Neural cell (in vitro differentiated cells): ENCODE results near the gene SMAD4. TPM values are rescaled to one million over a fixed set of nuclear protein-coding genes. Genes with fewer than 3 reads are reported as not detected.

Experiments used
- H2AFZ ChIP-seq: fragments of 200-600, 300-800 bp; sonication (generic), shearing (Covaris generic); 2 replicates; pipeline ENCODE4 v1.6.0; 2014; ENCODE audit warnings: low read depth, mild to moderate bottlenecking, antibody characterized with exemption, low read length, moderate library complexity
- H3F3A ChIP-seq: fragments of 200-600 bp; shearing (Covaris generic); 2 replicates; pipeline ENCODE4 v1.6.1; 2016; ENCODE audit warnings: mild to moderate bottlenecking, moderate library complexity, mixed read lengths, antibody characterized with exemption, low read length; ENCODE audit not compliant: insufficient read depth, poor library complexity, severe bottlenecking
- H3K27ac ChIP-seq: fragments of 200-600, 300-800 bp; sonication (generic), shearing (Covaris generic); 2 replicates; pipeline ENCODE4 v1.5.1; 2014; ENCODE audit warnings: mild to moderate bottlenecking, low read length, moderate library complexity
- H3K27me3 ChIP-seq: fragments of 300-800, 200-600 bp; sonication (generic), shearing (Covaris generic); 2 replicates; pipeline ENCODE4 v1.6.0; 2014; ENCODE audit warnings: mild to moderate bottlenecking, low read depth, low read length, moderate library complexity; ENCODE audit not compliant: insufficient read depth
- H3K36me3 ChIP-seq: fragments of 300-800, 200-600 bp; sonication (generic), shearing (Covaris generic); 2 replicates; pipeline ENCODE4 v1.5.1; 2014; ENCODE audit warnings: mild to moderate bottlenecking, antibody characterized with exemption, low read length, moderate library complexity; ENCODE audit not compliant: insufficient read depth
- H3K4me2 ChIP-seq: fragments of 300-800, 200-600 bp; sonication (generic), shearing (Covaris generic); 2 replicates; pipeline ENCODE4 v1.6.0; 2014; ENCODE audit warnings: mild to moderate bottlenecking, low read length
- H3K4me3 ChIP-seq: fragments of 300-800, 200-600 bp; sonication (generic), shearing (Covaris generic); 2 replicates; pipeline ENCODE4 v1.5.1; 2014; ENCODE audit warnings: mild to moderate bottlenecking, low read length, moderate library complexity
- H3K79me2 ChIP-seq: fragments of 200-600 bp; shearing (Covaris generic); replicated peaks from 2 replicates; pipeline ENCODE4 v1.6.0; 2014; ENCODE audit warnings: mild to moderate bottlenecking, low read length, moderate library complexity; ENCODE audit not compliant: insufficient read depth
- H3K9ac ChIP-seq: fragments of 300-800, 200-600 bp; sonication (generic), shearing (Covaris generic); 2 replicates; pipeline ENCODE4 v1.6.1; 2016; ENCODE audit warnings: mild to moderate bottlenecking, low read length, mixed read lengths
- H3K9me2 ChIP-seq: fragments of 200-600 bp; shearing (Covaris generic); 2 replicates; pipeline ENCODE4 v1.6.1; 2016; ENCODE audit warnings: mild to moderate bottlenecking, low read length, mixed read lengths; ENCODE audit not compliant: insufficient read depth
- H3K9me3 ChIP-seq: fragments of 200-600, 300-800 bp; sonication (generic), shearing (Covaris generic); 2 replicates; pipeline ENCODE4 v1.6.1; 2016; ENCODE audit warnings: mild to moderate bottlenecking, mixed run types, low read length, moderate library complexity, mixed read lengths
- H4K20me1 ChIP-seq: fragments of 200-600 bp; shearing (Covaris generic); 2 replicates; pipeline ENCODE4 v1.6.1; 2016; ENCODE audit warnings: mild to moderate bottlenecking, mixed run types; ENCODE audit not compliant: insufficient read depth
- EP300 ChIP-seq: fragments of 450-650 bp; conservative IDR thresholded peaks from 2 replicates; pipeline ENCODE4 v1.6.1; 2014; ENCODE audit warnings: antibody characterized with exemption, mild to moderate bottlenecking, moderate library complexity; ENCODE audit not compliant: poor library complexity, severe bottlenecking
- EZH2 ChIP-seq: fragments of 200-600, 300-800 bp; shearing (Covaris generic), sonication (generic); IDR thresholded peaks from 2 replicates; pipeline ENCODE4 v1.6.1; 2014; ENCODE audit warnings: antibody characterized with exemption, low read length, borderline replicate concordance, mild to moderate bottlenecking; ENCODE audit not compliant: insufficient read depth, poor library complexity, severe bottlenecking
- MXI1 ChIP-seq: fragments of 450-650 bp; conservative IDR thresholded peaks from 2 replicates; pipeline ENCODE4 v1.6.1; 2014; ENCODE audit warnings: antibody characterized with exemption, mild to moderate bottlenecking; ENCODE audit not compliant: poor library complexity, severe bottlenecking
- POLR2AphosphoS5 ChIP-seq: IDR thresholded peaks from 2 replicates; pipeline ENCODE4 v1.6.1; 2012
- RAD21 ChIP-seq: fragments of 450-650 bp; conservative IDR thresholded peaks from 2 replicates; pipeline ENCODE4 v1.6.1; 2014; ENCODE audit warnings: antibody characterized with exemption, mild to moderate bottlenecking, moderate library complexity
- SMC3 ChIP-seq: fragments of 450-650 bp; conservative IDR thresholded peaks from 2 replicates; pipeline ENCODE4 v1.6.1; 2014; ENCODE audit warnings: antibody characterized with exemption, mild to moderate bottlenecking, moderate library complexity; ENCODE audit not compliant: poor library complexity
- TAF1 ChIP-seq: IDR thresholded peaks from 2 replicates; pipeline ENCODE4 v1.6.1; 2012; ENCODE audit warnings: low read depth
- polyA plus RNA-seq: library from polyadenylated mRNA; depleted of rRNA; stranded (reverse); fragments of >200 nt; gene quantifications from 2 replicates; pipeline ENCODE4 v1.2.3, GENCODE V29; 2014
- TF ChIP-seq, protein P1 (sequence below): IDR thresholded peaks from 2 replicates; pipeline ENCODE4 v1.6.1; 2012; ENCODE audit warnings: borderline replicate concordance
- TF ChIP-seq, protein P2 (sequence below): fragments of 450-650 bp; IDR thresholded peaks from 2 replicates; pipeline ENCODE4 v1.5.1; 2014; ENCODE audit warnings: antibody characterized with exemption, mild to moderate bottlenecking, moderate library complexity; ENCODE audit not compliant: poor library complexity, severe bottlenecking

The SMAD4 gene
- polyA plus RNA-seq, 1 donor from 2014 or later = 40.2 TPM

GRCh38 chr18:51128533-51128932 lies 98.5 kb downstream of the SMAD4 start:
- Histone ChIP-seq H3K27ac (no peak overlapping the region), H3K9ac (no peak overlapping the region)

DNA sequence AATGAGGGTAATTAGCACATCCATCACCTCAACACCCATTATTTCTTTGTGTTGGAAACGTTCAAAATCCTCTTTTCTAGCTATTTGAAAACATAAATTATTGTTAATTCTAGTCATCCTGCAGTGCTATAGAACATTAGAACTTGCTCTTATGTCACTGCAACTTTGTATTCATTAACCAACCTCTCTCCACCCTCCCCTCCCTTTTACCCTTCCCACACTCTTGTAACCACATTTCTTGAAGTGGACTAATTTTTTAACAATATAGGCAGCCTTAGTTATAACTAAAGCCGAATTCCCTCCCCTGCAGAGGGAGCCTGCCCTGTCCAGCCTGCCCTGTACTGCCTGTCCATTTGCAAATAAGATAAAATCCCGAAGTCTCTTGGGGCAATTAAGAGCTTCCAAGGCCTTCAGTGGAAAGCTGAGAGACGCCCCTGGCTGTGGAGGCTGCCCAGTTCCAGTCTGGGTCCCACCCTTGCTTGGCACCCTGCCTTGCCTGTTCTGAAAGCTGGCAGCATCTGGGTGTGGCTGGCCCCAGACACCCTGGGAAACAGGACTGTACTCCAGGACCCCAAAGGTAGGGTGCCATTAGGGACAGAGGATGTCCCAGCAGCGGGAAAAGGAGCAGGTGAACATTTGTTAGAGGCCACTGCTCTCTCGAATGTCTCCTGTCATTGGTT lies 102.4 kb downstream of the SMAD4 start:
- no peaks in the 10 kb centered on the region for H3K79me2 ChIP-seq
- no peaks in the 10 kb centered on the region for H3K9me2 ChIP-seq
- no peaks in the 10 kb centered on the region for H4K20me1 ChIP-seq
- no peak overlapping the region for H3K9ac ChIP-seq
- H3K4me2 ChIP-seq = no peak overlapping the region
- TF ChIP-seq TAF1 (no peak), EZH2 (no peak), EP300 (no peak), MXI1 (no peak), SMC3 (no peak), RAD21 (no peak), POLR2AphosphoS5 (no peak)
- TF ChIP-seq, protein P1, sequence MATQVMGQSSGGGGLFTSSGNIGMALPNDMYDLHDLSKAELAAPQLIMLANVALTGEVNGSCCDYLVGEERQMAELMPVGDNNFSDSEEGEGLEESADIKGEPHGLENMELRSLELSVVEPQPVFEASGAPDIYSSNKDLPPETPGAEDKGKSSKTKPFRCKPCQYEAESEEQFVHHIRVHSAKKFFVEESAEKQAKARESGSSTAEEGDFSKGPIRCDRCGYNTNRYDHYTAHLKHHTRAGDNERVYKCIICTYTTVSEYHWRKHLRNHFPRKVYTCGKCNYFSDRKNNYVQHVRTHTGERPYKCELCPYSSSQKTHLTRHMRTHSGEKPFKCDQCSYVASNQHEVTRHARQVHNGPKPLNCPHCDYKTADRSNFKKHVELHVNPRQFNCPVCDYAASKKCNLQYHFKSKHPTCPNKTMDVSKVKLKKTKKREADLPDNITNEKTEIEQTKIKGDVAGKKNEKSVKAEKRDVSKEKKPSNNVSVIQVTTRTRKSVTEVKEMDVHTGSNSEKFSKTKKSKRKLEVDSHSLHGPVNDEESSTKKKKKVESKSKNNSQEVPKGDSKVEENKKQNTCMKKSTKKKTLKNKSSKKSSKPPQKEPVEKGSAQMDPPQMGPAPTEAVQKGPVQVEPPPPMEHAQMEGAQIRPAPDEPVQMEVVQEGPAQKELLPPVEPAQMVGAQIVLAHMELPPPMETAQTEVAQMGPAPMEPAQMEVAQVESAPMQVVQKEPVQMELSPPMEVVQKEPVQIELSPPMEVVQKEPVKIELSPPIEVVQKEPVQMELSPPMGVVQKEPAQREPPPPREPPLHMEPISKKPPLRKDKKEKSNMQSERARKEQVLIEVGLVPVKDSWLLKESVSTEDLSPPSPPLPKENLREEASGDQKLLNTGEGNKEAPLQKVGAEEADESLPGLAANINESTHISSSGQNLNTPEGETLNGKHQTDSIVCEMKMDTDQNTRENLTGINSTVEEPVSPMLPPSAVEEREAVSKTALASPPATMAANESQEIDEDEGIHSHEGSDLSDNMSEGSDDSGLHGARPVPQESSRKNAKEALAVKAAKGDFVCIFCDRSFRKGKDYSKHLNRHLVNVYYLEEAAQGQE = no peak
- TF ChIP-seq, protein P2, sequence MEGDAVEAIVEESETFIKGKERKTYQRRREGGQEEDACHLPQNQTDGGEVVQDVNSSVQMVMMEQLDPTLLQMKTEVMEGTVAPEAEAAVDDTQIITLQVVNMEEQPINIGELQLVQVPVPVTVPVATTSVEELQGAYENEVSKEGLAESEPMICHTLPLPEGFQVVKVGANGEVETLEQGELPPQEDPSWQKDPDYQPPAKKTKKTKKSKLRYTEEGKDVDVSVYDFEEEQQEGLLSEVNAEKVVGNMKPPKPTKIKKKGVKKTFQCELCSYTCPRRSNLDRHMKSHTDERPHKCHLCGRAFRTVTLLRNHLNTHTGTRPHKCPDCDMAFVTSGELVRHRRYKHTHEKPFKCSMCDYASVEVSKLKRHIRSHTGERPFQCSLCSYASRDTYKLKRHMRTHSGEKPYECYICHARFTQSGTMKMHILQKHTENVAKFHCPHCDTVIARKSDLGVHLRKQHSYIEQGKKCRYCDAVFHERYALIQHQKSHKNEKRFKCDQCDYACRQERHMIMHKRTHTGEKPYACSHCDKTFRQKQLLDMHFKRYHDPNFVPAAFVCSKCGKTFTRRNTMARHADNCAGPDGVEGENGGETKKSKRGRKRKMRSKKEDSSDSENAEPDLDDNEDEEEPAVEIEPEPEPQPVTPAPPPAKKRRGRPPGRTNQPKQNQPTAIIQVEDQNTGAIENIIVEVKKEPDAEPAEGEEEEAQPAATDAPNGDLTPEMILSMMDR = no peak
- no peaks in the 10 kb centered on the region for H3F3A ChIP-seq
- H2AFZ ChIP-seq = no peak overlapping the region
- no peaks in the 10 kb centered on the region for H3K36me3 ChIP-seq
- no peaks in the 10 kb centered on the region for H3K27me3 ChIP-seq
- no peaks in the 10 kb centered on the region for H3K9me3 ChIP-seq
- H3K4me3 ChIP-seq = no peak overlapping the region
- no peak overlapping the region for H3K27ac ChIP-seq

More at GRCh38 chr18:51128533-51128932, 98.5 kb downstream of the SMAD4 start:
- Histone ChIP-seq H2AFZ (no peak overlapping the region), H4K20me1 (no peaks in the 10 kb centered on the region), H3K4me3 (no peak overlapping the region), H3K4me2 (no peak overlapping the region), H3K79me2 (no peaks in the 10 kb centered on the region), H3K27me3 (no peaks in the 10 kb centered on the region), H3K9me3 (no peaks in the 10 kb centered on the region), H3K9me2 (no peaks in the 10 kb centered on the region), H3F3A (no peaks in the 10 kb centered on the region), H3K36me3 (no peaks in the 10 kb centered on the region)
- no peak for TF ChIP-seq TAF1
- TF ChIP-seq, protein P1 = no peak
- TF ChIP-seq RAD21 = no peak
- no peak for TF ChIP-seq POLR2AphosphoS5
- no peak for TF ChIP-seq SMC3
- TF ChIP-seq, protein P2 = no peak
- no peak for TF ChIP-seq EZH2
- no peak for TF ChIP-seq EP300
- no peak for TF ChIP-seq MXI1
